SK-N-SH treated with all-trans-retinoic acid at 6 μM for 48 hours (cell line): ENCODE results near the gene PANK2.

ENCODE experiments used
- ARNTL ChIP-seq: fragments of 450-650 bp; formaldehyde crosslinking; IDR thresholded peaks from 2 replicates; pipeline ENCODE4 v1.5.0; 2020; ENCODE audit warnings: low read depth, mild to moderate bottlenecking, moderate library complexity, borderline replicate concordance
- BACH2 ChIP-seq: fragments of 250-450 bp; sonication (Bioruptor Pico); IDR thresholded peaks from 2 replicates; pipeline ENCODE4 v1.9.0; 2021; ENCODE audit warnings: mild to moderate bottlenecking, borderline replicate concordance
- ISL1 ChIP-seq: fragments of 250-450 bp; sonication (Bioruptor Pico); IDR thresholded peaks from 2 replicates; pipeline ENCODE4 v2.1.2; 2022; ENCODE audit warnings: mild to moderate bottlenecking, moderate library complexity
- PATZ1 ChIP-seq: fragments of 250-450 bp; sonication (Bioruptor Pico); IDR thresholded peaks from 2 replicates; pipeline ENCODE4 v1.8.0; 2020; ENCODE audit warnings: mild to moderate bottlenecking, moderate library complexity, borderline replicate concordance
- POU6F1 ChIP-seq: fragments of 250-450 bp; sonication (Bioruptor Pico); IDR thresholded peaks from 2 replicates; pipeline ENCODE4 v1.8.0; 2021; ENCODE audit warnings: low read depth, mild to moderate bottlenecking, moderate library complexity, borderline replicate concordance
- RARB ChIP-seq: fragments of 250-450 bp; sonication (Bioruptor Pico); IDR thresholded peaks from 2 replicates; pipeline ENCODE4 v1.8.0; 2021; ENCODE audit warnings: mild to moderate bottlenecking, moderate library complexity
- SNAI2 ChIP-seq: fragments of 250-450 bp; sonication (Bioruptor Pico); IDR thresholded peaks from 2 replicates; pipeline ENCODE4 v1.5.0; 2020; ENCODE audit warnings: mild to moderate bottlenecking, moderate library complexity
- TCF4 ChIP-seq: fragments of 250-450 bp; sonication (Bioruptor Pico); IDR thresholded peaks from 2 replicates; pipeline ENCODE4 v1.8.0; 2021; ENCODE audit warnings: mild to moderate bottlenecking, moderate library complexity, borderline replicate concordance
- TOX ChIP-seq: fragments of 250-450 bp; sonication (Bioruptor Pico); IDR thresholded peaks from 2 replicates; pipeline ENCODE4 v1.8.0; 2021; ENCODE audit warnings: mild to moderate bottlenecking, moderate library complexity, borderline replicate concordance
- ZC3H10 ChIP-seq: fragments of 250-450 bp; sonication (Bioruptor Pico); IDR thresholded peaks from 2 replicates; pipeline ENCODE4 v1.5.1; 2021; ENCODE audit warnings: mild to moderate bottlenecking, moderate library complexity
- ZFP3 ChIP-seq: fragments of 250-450 bp; sonication (Bioruptor Pico); IDR thresholded peaks from 2 replicates; pipeline ENCODE4 v1.5.0; 2020; ENCODE audit warnings: mild to moderate bottlenecking, moderate library complexity
- ZFP30 ChIP-seq: fragments of 450-650 bp; formaldehyde crosslinking; IDR thresholded peaks from 2 replicates; pipeline ENCODE4 v1.5.0; 2022; ENCODE audit warnings: mild to moderate bottlenecking, moderate library complexity
- ZNF70 ChIP-seq: fragments of 450-650 bp; formaldehyde crosslinking; IDR thresholded peaks from 2 replicates; pipeline ENCODE4 v1.5.0; 2020; ENCODE audit warnings: mild to moderate bottlenecking, moderate library complexity

- TF ChIP-seq RARB (no peak), ARNTL (no peak), ZFP30 (no peak), PATZ1 (CRISPR knock-in tag) (no peak), SNAI2 (CRISPR knock-in tag) (no peak), ZFP3 (CRISPR knock-in tag) (no peak), ZC3H10 (CRISPR knock-in tag) (no peak), POU6F1 (CRISPR knock-in tag) (no peak), ZNF70 (CRISPR knock-in tag) (no peak), ISL1 (CRISPR knock-in tag) (no peak), TCF4 (no peak), TOX (no peak), BACH2 (CRISPR knock-in tag) (no peak)
Measured at GRCh38 chr20:3923818-3924217, 34.6 kb downstream of the PANK2 start.
